ENCODE measurements around the gene NPIPA7.
"Not testable (repeated sequence)": the region's sequence is repeated elsewhere in the genome, so short reads cannot be mapped to it uniquely, and the experiment has no call there.

GRCh38 chr16:16441401-16441800 is 62.5 kb downstream of the NPIPA7 start:
- not testable (repeated sequence) for TF ChIP-seq POLR2A, CTCF (IDR thresholded peaks at IDR 0.05)
